Heart left ventricle (tissue), 13 donors: ENCODE data around the gene ELMO2.

Source experiments
- POLR2A ChIP-seq, 2 donors: fragments of 450-650 bp; IDR thresholded peaks; one replicate each; pipeline ENCODE4 v1.6.1; 2017; ENCODE audit warnings: antibody characterized with exemption in 2 of 2, mild to moderate bottlenecking in 2 of 2, moderate library complexity in 2 of 2
- TF ChIP-seq, protein P1 (sequence below), 12 donors: fragments of 200-600 bp; sonication (generic) in 4 of 12; IDR thresholded peaks; one replicate each; pipeline versions ENCODE4 v1.5.0 to v1.8.0; 2018 to 2022; ENCODE audit warnings: antibody characterized with exemption in 12 of 12, mild to moderate bottlenecking in 5 of 12
- donor health status: ischemic (EF 13 %, LVEDD 7.1; RV severe dilation, severe dysfunction).
- donor health status: DM: no; HTN: yes; CAD: no.
- donor health status: DM: no; HTN: no; CAD: no.
- donor health status: ischemic (EF 25% LVEDD 6.9; RV normal size, moderate dysfunction).
- donor health status: ischemic (EF 25% LVEDD 5.7; RV mildly dilated, moderate dysfunction).
- donor health status: ischemic (EF 35%, LVEDD 5.7; RV mildly dilated, moderate dysfunction).
- donor health status: nonischemic (EF 11% LVEDD 7.7; RV severe dilation, severe dysfunction).
- donor health status: DM: yes; HTN: yes; CAD: no.
- donor health status: PGD.
- donor health status: ischemic (EF 29% LVEDD 5.4; RV normal size, mild dysfunction).
- donor health status: nonischemic (EF 23%, LVEDD 6.1; RV moderate dilation, normal function).

DNA sequence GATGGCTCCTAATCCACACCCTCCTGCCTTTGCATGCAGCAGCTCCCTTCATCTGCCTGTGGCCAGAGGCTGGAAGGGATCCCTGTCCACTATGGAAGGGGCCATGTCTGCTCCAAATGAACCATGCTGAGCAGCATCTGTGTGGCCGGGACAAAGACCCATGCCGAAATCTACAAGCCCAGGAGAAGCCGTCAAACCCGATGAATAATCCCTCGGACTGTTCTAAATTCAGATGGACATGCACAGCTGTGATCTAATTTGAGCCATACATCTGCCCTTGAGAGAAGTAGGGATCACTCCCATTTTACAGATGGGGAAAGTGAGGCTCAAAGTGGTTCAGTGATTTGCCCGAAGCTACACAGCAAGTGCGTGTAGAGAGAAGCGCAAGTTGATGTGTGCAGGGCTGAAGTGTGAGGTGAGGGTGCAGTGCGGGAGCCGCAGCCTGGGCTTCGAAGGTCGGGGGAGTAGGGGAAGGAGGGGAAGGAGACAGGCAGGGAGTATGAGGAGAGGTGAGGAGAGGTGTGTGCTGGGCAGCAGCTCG is 75.5 kb downstream of the ELMO2 start:
- TF ChIP-seq, protein P1, sequence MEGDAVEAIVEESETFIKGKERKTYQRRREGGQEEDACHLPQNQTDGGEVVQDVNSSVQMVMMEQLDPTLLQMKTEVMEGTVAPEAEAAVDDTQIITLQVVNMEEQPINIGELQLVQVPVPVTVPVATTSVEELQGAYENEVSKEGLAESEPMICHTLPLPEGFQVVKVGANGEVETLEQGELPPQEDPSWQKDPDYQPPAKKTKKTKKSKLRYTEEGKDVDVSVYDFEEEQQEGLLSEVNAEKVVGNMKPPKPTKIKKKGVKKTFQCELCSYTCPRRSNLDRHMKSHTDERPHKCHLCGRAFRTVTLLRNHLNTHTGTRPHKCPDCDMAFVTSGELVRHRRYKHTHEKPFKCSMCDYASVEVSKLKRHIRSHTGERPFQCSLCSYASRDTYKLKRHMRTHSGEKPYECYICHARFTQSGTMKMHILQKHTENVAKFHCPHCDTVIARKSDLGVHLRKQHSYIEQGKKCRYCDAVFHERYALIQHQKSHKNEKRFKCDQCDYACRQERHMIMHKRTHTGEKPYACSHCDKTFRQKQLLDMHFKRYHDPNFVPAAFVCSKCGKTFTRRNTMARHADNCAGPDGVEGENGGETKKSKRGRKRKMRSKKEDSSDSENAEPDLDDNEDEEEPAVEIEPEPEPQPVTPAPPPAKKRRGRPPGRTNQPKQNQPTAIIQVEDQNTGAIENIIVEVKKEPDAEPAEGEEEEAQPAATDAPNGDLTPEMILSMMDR (IDR thresholded peaks at IDR 0.05) = no peak
- TF ChIP-seq POLR2A (IDR thresholded peaks at IDR 0.05) = no peak
